ENCODE data around the gene NPEPPS.
"Not testable (repeated sequence)": the region's sequence is repeated elsewhere in the genome, so short reads cannot be mapped to it uniquely, and the experiment has no call there.

- not testable (repeated sequence) for TF ChIP-seq CTCF (conservative IDR thresholded peaks at IDR 0.05 in 1 of 2, IDR thresholded peaks at IDR 0.05 in 1 of 2; ENCODE audit: low read depth in 1 of 2, low read length in 2 of 2); EZH2 (IDR thresholded peaks at IDR 0.05; ENCODE audit: low read length, missing control alignments)
Observed at GRCh38 chr17:47539085-47539484, 8.2 kb downstream of the NPEPPS start.

All from fibroblast of lung (primary cell).